Measurements from ENCODE around the gene TTLL10.

TTLL10 gene

GRCh38 chr1:1226566-1227362, 53.1 kb downstream of the TTLL10 start:
- Histone ChIP-seq H3K4me3 (ENCODE audit: insufficient read depth, low read length, poor library complexity, severe bottlenecking) (no peak overlapping the region), H3K4me2 (ENCODE audit: low read depth, low read length, poor library complexity, severe bottlenecking) (no peak overlapping the region), H3K9me3 (ENCODE audit: insufficient read depth, low read length) (no peaks in the 10 kb centered on the region), H3K27ac (ENCODE audit: low read depth, low read length) (no peak overlapping the region), H3K9ac (ENCODE audit: low read length) (no peak overlapping the region), H3F3A (ENCODE audit: insufficient read depth) (no peaks in the 10 kb centered on the region), H3K36me3 (ENCODE audit: low read length) (no peaks in the 10 kb centered on the region), H2AFZ (ENCODE audit: low read depth, low read length, severe bottlenecking) (no peak overlapping the region), H3K9me2 (replicated peaks; ENCODE audit: insufficient read depth, low read length) (no peaks in the 10 kb centered on the region), H4K20me1 (ENCODE audit: low read depth, low read length) (no peaks in the 10 kb centered on the region), H3K79me2 (ENCODE audit: insufficient read depth, low read length) (peaks cover 42% of the 10 kb centered on the region), H3K27me3 (ENCODE audit: low read length) (no peaks in the 10 kb centered on the region)
- no peak for TF ChIP-seq CTCF (IDR thresholded peaks at IDR 0.05; ENCODE audit: insufficient read depth, low read length, poor library complexity, severe bottlenecking)
- TF ChIP-seq EZH2phosphoT487 (conservative IDR thresholded peaks at IDR 0.05; ENCODE audit: low read length), result no peak

- H3K79me2 ChIP-seq (ENCODE audit: insufficient read depth, low read length), result peaks cover 42% of the 10 kb centered on the region
Measured at GRCh38 chr1:1227386-1227785, 53.7 kb downstream of the TTLL10 start.

GRCh38 chr1:1228187-1228586, 54.5 kb downstream of the TTLL10 start:
- Histone ChIP-seq H3F3A (ENCODE audit: insufficient read depth) (no peaks in the 10 kb centered on the region), H3K4me2 (ENCODE audit: low read depth, low read length, poor library complexity, severe bottlenecking) (no peak overlapping the region), H3K9ac (ENCODE audit: low read length) (no peak overlapping the region), H3K36me3 (ENCODE audit: low read length) (no peaks in the 10 kb centered on the region), H4K20me1 (ENCODE audit: low read depth, low read length) (no peaks in the 10 kb centered on the region), H3K4me3 (ENCODE audit: insufficient read depth, low read length, poor library complexity, severe bottlenecking) (no peak overlapping the region), H3K9me2 (replicated peaks; ENCODE audit: insufficient read depth, low read length) (no peaks in the 10 kb centered on the region), H3K27ac (ENCODE audit: low read depth, low read length) (no peak overlapping the region), H2AFZ (ENCODE audit: low read depth, low read length, severe bottlenecking) (no peak overlapping the region), H3K9me3 (ENCODE audit: insufficient read depth, low read length) (no peaks in the 10 kb centered on the region), H3K79me2 (ENCODE audit: insufficient read depth, low read length) (peaks cover 42% of the 10 kb centered on the region), H3K27me3 (ENCODE audit: low read length) (no peaks in the 10 kb centered on the region)
- TF ChIP-seq EZH2phosphoT487 (conservative IDR thresholded peaks at IDR 0.05; ENCODE audit: low read length) (no peak), CTCF (IDR thresholded peaks at IDR 0.05; ENCODE audit: insufficient read depth, low read length, poor library complexity, severe bottlenecking) (no peak)

More at GRCh38 chr1:1227386-1227785, 53.7 kb downstream of the TTLL10 start:
- Histone ChIP-seq H3K9me2 (replicated peaks; ENCODE audit: insufficient read depth, low read length) (no peaks in the 10 kb centered on the region), H3K27ac (ENCODE audit: low read depth, low read length) (no peak overlapping the region), H3K4me3 (ENCODE audit: insufficient read depth, low read length, poor library complexity, severe bottlenecking) (no peak overlapping the region), H4K20me1 (ENCODE audit: low read depth, low read length) (no peaks in the 10 kb centered on the region), H3F3A (ENCODE audit: insufficient read depth) (no peaks in the 10 kb centered on the region), H3K27me3 (ENCODE audit: low read length) (no peaks in the 10 kb centered on the region), H3K4me2 (ENCODE audit: low read depth, low read length, poor library complexity, severe bottlenecking) (no peak overlapping the region), H2AFZ (ENCODE audit: low read depth, low read length, severe bottlenecking) (no peak overlapping the region), H3K36me3 (ENCODE audit: low read length) (no peaks in the 10 kb centered on the region), H3K9me3 (ENCODE audit: insufficient read depth, low read length) (no peaks in the 10 kb centered on the region), H3K9ac (ENCODE audit: low read length) (no peak overlapping the region)
- TF ChIP-seq EZH2phosphoT487 (conservative IDR thresholded peaks at IDR 0.05; ENCODE audit: low read length) (no peak), CTCF (IDR thresholded peaks at IDR 0.05; ENCODE audit: insufficient read depth, low read length, poor library complexity, severe bottlenecking) (no peak)
